GM21737 (cell line): ENCODE results near the gene BGN.

Experiments used
- ATAC-seq: cut with Tn5 transposase; IDR thresholded peaks from one replicate; pipeline ENCODE4 v1.9.1; 2021; ENCODE audit warnings: mild to moderate bottlenecking, moderate library complexity; ENCODE audit not compliant: unreplicated experiment

The BGN gene

DNA sequence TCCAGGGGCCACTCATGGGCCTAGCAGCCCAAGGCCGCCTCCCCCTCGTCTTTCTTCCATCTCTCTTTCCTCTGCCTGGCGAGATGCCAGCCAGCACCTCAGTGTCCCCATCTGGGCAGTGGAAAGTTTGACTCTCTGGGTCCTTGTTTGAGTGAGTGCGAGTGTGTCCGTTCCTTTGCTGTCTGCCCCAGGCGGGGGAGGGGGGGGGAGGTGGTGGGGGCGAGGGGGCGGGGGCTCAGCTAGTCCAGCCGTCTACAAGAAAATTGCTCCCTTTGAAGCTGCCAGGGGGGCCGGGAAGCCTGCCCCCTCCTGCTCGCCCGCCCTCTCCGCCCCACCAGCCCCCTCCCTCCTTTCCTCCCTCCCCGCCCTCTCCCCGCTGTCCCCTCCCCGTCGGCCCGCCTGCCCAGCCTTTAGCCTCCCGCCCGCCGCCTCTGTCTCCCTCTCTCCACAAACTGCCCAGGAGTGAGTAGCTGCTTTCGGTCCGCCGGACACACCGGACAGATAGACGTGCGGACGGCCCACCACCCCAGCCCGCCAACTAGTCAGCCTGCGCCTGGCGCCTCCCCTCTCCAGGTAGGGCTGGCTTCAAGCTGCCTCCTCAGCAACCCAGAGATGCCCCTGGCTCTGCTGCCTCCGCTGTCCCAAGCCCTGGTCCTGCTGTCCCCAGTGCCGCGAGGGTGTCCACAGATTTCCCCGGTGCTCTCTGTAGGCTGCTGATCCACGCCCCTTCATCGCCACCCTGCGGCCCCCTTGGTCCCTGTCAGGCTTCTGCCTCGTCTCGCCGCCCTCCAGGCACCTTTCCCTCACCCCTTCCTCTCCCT is at the start of gene BGN:
TSS of gene BGN (plus strand) at position 440 of the 821 bp plus-strand sequence. CDS start 9,652 bp downstream, outside the sequence.
- no peak for ATAC-seq

GRCh38 chrX:153445106-153445855 is 49.5 kb upstream of the BGN start:
- ATAC-seq, result no peak

DNA sequence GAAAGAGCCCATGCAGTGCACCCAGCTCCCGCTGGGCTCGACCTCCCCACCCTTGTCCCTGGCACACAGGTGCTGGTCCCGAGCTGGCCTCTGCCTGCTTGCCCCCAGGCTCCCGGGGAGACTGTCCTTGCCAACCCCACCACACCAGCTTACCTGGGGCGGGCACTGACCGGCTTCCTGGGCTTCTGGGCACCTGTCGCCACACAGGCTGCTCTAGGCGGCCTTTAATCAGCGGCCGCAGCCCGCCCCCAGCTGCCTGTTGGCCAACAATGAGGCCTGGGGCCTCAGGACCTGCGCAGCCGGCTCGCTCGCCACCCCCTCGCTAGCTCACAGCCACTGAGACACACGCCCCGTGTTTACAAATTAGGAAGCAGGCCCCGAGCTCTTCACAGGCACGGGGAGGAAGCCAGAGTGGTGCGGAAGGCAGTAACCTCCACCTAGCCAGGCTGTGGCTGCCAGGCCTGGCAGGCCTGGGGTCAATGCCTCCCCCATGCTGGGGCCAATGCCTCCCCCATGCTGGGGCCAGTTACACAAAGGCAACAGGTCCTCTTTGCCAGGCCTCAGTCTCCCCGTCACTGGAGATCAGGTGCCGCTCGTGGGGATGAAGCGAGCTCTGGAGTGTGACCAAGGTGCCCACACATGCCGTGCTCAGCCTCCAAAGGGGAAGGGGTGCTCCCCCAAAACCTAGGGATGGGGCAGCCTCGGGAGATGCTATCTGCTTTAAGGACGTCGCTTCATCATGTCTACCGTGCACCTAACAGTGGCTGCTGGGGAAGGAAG is 48.7 kb upstream of the BGN start, which contains the start of gene TREX2:
TSS of gene TREX2 (minus strand) at position 201 of the 780 bp plus-strand sequence. CDS start 626 bp downstream, outside the sequence.
- ATAC-seq, result no peak

DNA sequence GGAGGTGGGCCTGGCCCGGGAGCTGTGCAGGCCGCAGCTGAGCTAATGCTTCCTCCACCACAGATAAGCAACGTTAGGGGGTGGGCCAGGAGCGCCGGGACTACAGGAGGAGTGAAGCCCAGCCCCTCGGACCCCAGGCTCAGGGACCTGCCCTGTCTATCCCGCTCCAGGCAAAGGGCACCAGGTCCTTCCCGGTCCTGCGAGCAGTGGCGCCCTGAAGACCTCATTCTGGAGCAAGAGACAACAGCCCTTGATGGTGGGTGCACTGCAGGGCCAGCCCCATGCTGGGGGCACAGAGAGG is 48.2 kb upstream of the BGN start:
- no peak for ATAC-seq

DNA sequence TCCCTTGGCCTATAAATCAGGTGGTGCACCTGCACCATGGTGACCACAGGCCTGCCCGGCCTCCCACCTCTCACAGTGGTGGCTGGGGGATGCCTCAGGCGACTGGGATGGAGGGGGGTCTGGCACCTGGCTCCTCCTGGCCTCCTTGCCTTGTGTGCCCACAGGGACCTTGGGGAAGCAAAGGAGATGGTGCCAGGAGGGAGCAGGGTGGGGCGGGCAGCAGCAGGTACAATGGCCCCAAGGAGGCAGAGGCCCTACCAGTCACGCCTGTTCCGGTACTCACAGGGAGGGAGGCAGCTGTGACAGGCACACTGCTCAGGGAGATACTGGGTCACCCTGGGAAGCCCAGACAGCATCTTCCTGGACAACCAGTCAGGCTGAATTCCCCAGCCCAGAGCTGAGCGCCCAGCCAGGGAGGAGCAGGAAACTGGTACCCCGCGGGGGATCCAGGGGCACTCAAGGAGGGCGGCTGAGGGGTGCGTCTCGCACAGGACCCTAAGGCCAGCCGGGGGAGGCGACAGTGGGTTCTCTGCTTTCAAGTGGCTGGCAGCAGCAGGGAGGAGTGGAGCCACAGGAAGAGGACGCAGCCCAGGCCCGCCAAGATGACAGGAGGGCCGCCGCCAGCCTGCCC is 47.7 kb upstream of the BGN start:
- no peak for ATAC-seq

GRCh38 chrX:153447581-153447960 is 47.2 kb upstream of the BGN start:
- ATAC-seq, result no peak

DNA sequence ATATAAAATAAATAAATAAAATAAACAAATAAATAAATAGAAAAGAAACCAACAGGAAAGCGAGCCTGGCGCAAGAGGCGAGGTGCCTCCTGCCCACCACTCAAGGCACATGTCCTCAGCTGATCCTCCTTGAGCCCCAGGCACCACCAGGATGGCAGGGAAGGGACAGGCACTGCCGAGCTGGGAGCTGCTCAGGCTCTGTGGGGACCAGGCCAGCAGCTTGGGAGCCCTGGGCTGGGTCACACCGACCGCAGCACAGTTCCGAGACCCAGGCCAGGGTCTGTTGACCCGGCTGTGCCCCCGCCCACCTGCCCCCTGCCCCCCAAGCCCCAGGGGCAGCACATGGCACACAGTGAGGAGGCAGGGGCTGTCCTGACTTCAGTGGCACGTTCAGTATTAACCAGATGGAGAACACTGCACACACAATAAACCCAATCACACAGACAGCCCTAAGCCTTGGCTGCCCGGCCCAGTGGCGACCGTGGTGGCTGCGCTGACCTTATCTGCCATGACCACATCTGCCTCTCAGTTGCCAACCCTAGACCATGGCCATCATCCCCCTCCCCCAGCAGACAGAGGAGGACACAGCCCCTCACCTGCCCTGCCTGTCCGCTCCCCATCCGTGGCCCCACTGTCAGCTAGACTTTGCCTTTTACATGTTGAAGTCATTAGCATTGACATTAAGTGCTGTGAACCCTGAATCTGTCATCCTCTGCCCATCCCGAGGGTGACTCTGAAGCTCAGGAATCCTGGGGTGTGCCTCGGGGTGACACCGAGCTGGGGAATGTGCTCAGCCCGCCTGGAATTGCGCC is 46.0 kb upstream of the BGN start:
- ATAC-seq, result no peak

DNA sequence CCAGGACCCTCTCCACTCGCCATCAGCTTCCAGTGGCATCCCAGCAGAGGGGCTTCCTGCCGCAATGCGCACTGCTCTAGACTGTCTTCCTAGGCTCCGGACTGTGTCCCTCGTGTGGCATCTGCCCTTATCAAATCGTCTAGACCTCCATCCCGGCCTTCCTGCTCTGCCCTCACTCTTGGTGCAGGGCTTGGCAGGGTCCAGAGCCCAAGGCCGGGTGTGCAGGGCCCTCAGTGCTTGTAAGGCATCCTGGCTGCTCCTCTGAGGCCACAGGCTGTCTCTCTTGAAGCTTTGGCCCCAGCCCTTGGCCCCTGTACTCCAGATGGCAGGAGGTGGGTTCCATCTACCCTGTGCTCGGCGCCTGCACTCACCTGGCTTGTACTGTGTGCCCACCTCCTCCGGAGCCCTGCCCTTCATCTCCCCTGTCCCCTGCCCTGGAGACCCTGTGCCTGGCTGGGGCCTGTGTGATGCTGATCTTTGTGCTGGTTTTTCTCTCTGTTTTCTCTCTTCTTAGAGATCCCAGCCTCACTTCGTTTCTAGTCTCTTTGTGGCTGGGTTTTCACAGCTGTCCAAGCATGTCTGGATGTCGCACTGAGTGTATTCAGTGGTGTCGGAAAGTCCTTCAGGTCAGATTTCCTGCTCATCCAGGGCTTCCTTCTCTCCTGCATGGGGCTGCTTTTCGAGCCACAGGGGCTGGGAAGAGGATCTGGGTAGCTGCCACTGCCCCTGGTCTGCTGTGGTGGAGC is 45.2 kb upstream of the BGN start:
- ATAC-seq, result no peak

DNA sequence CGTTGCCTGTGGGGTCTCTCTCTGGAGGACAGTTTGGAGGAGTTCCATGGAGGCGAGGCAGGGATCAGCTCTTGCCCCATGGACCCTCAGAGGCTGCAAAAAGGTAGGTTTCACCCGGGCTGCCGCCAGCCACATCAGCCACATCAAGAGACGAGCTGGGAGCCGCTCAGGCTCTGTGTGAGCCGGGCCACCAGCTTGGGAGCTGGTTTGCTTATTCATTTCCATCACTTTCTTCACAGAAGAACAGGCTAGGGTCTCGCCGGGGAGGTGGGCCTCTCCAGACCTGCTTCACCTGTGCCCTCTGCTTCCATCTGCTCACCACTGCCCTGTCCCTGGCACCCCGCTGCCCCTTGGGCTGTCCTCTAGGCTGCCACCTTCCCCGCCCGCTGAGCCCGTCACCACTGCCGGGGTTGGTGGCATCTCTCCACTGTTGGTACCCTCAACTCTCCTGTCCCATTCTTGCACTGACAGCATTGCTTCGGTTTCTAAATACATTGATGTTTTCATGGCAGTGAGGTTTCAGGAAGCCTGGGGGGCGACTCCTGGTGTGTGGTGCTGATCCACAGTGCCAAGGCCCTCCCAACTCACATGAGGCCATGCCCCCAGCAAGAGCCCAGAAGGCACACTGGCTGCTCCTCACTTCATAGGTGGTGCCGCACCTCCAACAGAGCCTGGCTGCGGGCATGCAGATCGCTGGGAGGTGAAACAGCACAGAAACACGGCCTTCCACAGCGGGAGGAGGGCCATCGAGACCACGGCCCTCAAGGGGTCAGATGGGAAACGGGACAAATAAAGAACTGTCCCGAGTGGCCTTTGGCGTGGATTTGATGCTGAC is 44.4 kb upstream of the BGN start:
- no peak for ATAC-seq

- no peak for ATAC-seq
These were observed 43.9 kb upstream of the BGN start for GRCh38 chrX:153450949-153451277.

DNA sequence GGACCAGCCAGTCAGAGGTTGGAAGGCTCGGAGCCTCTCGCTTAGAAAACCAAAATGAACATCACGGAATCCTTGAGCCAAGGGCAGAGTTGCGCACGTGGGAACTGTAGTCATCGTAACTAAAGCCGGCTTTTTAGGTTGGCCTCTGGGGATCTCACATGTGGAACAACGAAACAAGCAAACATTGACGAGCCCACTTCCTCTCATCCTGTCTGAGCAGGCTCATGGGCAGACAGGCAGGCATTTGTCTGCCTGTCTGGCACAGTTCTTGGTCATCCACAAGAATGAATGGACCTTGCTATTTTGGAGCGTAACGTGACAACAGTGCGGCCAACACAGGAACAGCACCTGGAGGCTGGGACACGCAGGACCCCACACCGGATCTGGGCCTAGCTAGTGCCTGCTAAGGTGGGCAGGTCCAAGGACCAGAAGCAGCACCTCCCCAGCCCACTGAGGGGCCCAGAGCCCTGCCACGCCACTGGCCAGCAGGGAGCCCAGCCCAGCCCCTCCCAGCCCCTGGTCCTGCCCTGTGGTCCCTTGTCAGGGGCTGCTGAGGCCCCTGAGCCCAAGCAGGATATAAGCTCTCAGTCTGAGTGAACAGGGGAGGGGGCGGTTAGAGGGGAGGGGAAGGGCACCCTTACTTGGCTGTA is 39.8 kb upstream of the BGN start:
- no peak for ATAC-seq

DNA sequence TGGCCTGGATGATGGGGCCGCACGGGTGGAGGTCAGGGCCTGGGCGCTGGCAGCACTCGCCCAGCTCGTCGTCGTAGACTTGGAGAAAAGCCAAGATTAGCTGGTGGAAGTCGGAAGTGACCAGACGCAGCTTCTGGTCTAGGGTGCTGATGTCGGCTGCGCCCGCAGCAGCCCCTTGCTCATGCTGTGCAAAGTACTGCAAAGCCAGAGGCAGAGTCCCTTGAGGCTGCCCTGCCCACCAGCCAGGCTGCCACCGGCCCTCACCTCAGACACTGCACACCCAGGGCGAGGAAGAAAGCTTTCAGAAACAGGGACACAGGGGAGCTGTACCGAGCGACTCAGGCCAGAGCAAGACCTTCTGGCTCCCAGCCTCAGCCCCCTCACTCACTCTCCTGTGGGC is 39.2 kb upstream of the BGN start:
- ATAC-seq, result no peak

- ATAC-seq, result no peak
These were observed 38.6 kb upstream of the BGN start for GRCh38 chrX:153456161-153456560.

DNA sequence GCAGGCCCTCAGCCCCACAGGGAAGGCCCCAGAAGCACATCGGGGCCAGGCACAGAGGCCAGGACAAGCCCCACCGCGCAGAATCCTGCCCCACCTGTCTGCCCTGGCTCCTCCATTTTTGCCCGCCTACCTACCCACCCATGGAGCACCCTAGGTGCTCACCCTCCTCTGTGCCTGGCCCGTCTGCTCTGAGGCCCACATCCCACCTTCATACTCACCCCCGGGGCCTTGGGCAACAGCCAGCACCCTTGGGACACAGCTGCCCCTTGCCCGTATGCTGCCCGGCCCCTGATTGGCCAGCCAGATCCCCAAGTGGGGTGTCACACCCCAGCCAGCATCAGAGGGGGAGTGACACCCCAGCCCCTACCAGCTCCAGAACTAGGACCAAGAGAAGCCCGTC is 38.1 kb upstream of the BGN start:
- no peak for ATAC-seq

GRCh38 chrX:153457136-153457825 is 37.5 kb upstream of the BGN start:
- ATAC-seq, result no peak

DNA sequence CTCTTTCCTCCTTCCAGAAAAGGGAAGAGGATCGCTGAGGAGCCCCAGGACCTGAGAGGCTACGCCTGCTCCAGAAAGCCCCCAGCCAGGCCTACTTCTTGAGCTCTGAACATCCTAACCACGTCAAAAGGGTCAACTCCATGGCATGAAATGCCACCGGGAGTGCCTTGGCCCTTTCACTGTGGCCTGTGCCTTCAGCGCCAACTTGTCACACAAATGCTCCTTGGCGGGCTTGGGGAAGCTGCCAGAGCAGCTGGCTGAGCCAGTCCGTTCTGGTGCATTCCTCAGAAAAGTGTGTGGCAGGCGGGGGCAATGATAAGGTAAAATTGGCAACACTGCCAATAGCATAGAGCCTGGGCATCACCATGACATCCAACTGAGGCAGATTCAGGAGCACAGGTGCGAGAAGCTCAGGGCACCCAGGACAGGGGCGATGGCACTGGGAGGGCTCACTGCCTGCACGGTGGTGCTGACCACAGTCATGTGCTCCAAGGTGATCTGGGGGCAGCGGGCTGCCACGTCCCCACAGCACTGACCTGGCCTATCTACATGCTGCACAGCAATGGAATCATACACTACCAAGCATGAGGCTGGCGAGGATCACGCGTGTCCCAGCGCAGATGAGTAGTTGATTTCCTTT is 36.8 kb upstream of the BGN start:
- no peak for ATAC-seq

DNA sequence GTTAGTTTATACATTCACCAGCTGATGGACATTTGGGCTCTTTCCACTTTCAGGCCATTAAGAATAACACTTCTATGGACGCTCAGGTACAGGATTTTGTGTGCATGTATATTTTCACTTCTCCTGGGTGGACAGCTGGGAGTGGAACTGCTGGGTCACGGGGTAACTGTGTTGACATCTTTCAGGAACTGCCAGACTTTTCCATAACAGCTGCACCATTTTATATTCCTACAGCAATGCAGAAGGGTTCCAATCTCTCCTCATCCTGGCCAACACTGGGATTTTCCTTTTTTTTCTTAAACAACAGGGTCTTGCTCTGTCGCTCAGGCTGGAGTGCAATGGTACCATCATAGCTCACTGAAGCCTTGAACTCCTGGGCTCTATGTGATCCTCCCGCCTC is 36.3 kb upstream of the BGN start:
- ATAC-seq, result no peak
